Kidney epithelial cell (primary cell): ENCODE data around the gene ANKRD12. TPM values are rescaled to one million over a fixed set of nuclear protein-coding genes. Genes with fewer than 3 reads are reported as not detected.
"Not testable (repeated sequence)": the region's sequence is repeated elsewhere in the genome, so short reads cannot be mapped to it uniquely, and the experiment has no call there.

ENCODE experiments used
- DNase-seq: peaks from one replicate; pipeline ENCODE4 v3.0.0-alpha.2; 2010; ENCODE audit warnings: low read depth
- H3K27me3 ChIP-seq: 2 replicates; pipeline ENCODE4 v1.6.0; 2011; ENCODE audit warnings: low read length; ENCODE audit not compliant: control insufficient read depth, insufficient read depth
- H3K36me3 ChIP-seq: 2 replicates; pipeline ENCODE4 v1.5.1; 2011; ENCODE audit warnings: low read length; ENCODE audit not compliant: control insufficient read depth, insufficient read depth
- H3K4me3 ChIP-seq: 2 replicates; pipeline ENCODE4 v1.5.1; 2011; ENCODE audit warnings: low read depth, mild to moderate bottlenecking, control low read depth, low read length
- CTCF ChIP-seq: IDR thresholded peaks from 2 replicates; pipeline ENCODE4 v1.5.1; 2011; ENCODE audit warnings: mild to moderate bottlenecking, moderate library complexity, low read length, control low read depth, inconsistent platforms; ENCODE audit not compliant: insufficient read depth, poor library complexity, severe bottlenecking
- total RNA-seq: library from RNA; depleted of rRNA; stranded (reverse); fragments of >200 nt; gene quantifications from 2 replicates; pipeline ENCODE4 v1.2.3, GENCODE V29; 2015

ANKRD12 gene
- total RNA-seq, 1 donor from 2014 or later = 11.2 TPM

DNA sequence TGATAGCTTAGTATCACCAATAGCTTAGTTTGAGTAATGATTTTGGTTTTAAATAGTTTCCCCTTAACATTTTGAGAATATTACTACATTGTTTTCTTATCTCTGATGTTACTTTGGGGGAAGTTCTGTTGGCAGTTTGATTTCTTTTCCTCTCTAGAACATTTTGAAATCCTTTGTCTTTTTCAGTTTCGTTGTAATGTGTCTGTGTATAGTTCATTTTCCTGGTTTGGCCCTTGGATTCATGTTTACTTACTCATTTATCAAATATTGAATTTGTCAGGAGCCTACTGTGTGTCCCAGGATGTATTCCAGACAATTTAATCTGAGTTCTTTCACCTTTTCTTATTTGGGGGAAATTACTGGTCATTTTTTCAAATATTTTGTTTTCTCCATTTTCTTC, 16.7 kb downstream of the ANKRD12 start:
- Histone ChIP-seq H3K4me3 (no peak overlapping the region), H3K36me3 (no peaks in the 10 kb centered on the region), H3K27me3 (no peaks in the 10 kb centered on the region)
- no peak for TF ChIP-seq CTCF
- no peak for DNase-seq

- DNase-seq = no peak
- Histone ChIP-seq H3K36me3 (no peaks in the 10 kb centered on the region), H3K4me3 (no peak overlapping the region), H3K27me3 (no peaks in the 10 kb centered on the region)
- TF ChIP-seq CTCF = no peak
Observed at GRCh38 chr18:9156604-9157249, 20.1 kb downstream of the ANKRD12 start.

DNA sequence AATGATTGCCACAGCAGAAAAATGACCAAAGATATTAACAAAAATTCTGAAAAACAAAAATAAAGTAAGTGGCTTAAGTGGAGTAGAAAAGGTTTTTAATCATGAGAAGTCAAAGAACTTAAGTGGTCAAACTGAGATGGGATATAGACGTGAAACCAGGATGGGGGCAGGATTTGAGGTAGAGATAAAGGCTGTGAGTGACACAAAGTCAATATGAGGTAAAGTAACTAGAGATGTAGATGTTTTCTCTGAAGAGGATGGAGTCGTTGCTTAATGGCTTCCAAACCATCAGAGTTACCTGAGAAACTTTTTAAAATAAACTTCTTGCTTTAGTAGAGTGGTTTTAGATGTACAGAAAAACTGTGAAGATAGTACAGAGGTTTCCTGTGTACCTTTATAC, 21.2 kb downstream of the ANKRD12 start:
- no peak overlapping the region for H3K4me3 ChIP-seq
- no peaks in the 10 kb centered on the region for H3K27me3 ChIP-seq
- no peaks in the 10 kb centered on the region for H3K36me3 ChIP-seq
- TF ChIP-seq CTCF = no peak
- DNase-seq = no peak

GRCh38 chr18:9160014-9160413, 23.4 kb downstream of the ANKRD12 start:
- TF ChIP-seq CTCF = no peak
- DNase-seq = no peak
- no peaks in the 10 kb centered on the region for H3K27me3 ChIP-seq
- H3K4me3 ChIP-seq = no peak overlapping the region
- H3K36me3 ChIP-seq = no peaks in the 10 kb centered on the region

DNA sequence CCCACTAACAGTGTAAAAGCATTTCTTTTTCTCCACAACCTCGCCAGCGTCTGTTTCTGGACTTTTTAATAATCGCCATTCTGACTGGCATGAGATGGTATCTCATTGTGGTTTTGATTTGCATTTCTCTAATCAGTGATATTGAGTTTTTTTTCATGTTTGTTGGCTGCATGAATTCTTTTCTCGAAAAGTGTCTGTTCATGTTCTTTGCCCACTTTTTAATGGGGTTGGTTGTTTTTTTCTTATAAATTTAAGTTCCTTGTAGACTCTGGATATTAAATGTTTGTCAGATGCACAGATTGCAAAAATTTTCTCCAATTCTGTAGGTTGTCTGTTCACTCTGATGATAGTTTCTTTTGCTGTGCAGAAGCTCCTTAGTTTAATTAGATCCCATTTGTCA, 26.1 kb downstream of the ANKRD12 start:
- not testable (repeated sequence) for H3K27me3 ChIP-seq, H3K4me3 ChIP-seq, H3K36me3 ChIP-seq, DNase-seq

DNA sequence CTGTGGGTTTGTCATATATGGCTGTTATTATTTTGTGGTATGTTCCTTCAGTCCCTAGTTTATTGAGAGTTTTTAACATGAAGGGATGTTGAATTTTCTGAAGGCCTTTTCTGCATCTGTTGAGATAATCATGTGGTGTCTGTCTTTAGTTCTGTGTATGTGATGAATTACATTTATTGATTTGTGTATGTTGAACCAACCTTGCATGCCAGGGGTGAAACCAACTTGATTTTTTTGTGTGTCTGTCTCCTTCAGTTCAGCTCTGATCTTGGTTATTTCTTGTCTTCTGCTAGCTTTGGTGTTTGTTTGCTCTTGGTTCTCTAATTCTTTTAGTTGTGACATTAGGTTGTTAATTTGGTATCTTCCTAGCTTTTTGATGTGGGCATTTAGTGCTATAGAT, 27.6 kb downstream of the ANKRD12 start:
- not testable (repeated sequence) for H3K4me3 ChIP-seq, DNase-seq, H3K27me3 ChIP-seq, H3K36me3 ChIP-seq

DNA sequence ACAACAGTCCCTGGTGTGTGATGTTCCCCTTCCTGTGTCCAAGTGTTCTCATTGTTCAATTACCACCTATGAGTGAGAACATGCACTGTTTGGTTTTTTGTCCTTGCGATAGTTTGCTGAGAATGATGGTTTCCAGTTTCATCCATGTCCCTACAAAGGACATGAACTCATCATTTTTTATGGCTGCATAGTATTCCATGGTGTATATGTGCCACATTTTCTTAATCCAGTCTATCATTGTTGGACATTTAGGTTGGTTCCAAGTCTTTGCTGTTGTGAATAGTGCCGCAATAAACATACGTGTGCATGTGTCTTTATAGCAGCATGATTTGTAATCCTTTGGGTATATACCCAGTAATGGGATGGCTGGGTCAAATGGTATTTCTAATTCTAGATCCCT, 29.3 kb downstream of the ANKRD12 start:
- not testable (repeated sequence) for H3K36me3 ChIP-seq, DNase-seq

DNA sequence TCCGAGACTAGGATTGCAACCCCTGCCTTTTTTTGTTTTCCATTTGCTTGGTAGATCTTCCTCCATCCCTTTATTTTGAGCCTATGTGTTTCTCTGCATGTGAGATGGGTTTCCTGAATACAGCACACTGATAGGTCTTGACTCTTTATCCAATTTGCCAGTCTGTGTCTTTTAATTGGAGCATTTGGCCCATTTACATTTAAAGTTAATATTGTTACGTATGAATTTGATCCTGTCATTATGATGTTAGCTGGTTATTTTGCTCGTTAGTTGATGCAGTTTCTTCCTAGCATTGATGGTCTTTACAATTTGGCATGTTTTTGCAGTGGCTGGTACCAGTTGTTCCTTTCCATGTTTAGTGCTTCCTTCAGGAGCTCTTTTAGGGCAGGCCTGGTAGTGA, 32.9 kb downstream of the ANKRD12 start:
- DNase-seq, H3K4me3 ChIP-seq, H3K27me3 ChIP-seq, H3K36me3 ChIP-seq: not testable (repeated sequence)

More for the DNA sequence above, 29.3 kb downstream of the ANKRD12 start:
- not testable (repeated sequence) for H3K27me3 ChIP-seq, H3K4me3 ChIP-seq

DNA sequence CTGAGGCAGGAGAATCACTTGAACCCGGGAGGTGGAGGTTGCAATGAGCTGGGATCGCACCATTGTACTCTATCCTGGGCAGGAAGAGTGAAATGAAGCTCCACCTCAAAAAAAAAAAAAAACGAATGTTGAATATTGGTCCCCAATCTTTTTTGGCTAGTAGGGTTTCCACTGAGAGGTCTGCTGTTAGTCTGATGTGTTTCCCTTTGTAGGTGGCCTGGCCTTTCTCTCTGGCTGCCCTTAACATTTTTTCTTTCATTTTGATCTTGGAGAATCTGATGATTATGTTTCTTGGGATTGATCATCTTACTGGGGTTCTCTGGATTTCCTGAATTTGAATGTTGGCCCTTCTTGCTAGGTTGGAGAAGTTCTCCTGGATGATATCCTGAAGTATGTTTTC, 35.3 kb downstream of the ANKRD12 start:
- not testable (repeated sequence) for DNase-seq, H3K36me3 ChIP-seq, H3K27me3 ChIP-seq, H3K4me3 ChIP-seq
